ENCODE measurements around the gene ZNF497.

The ZNF497 gene

GRCh38 chr19:58332697-58333096 is 29.9 kb downstream of the ZNF497 start:
- no peak for TF ChIP-seq CTCF (IDR thresholded peaks at IDR 0.05; ENCODE audit: extremely low read depth, missing control alignments)

GRCh38 chr19:58330458-58330857 is 32.1 kb downstream of the ZNF497 start:
- no peak for DNase-seq (ENCODE audit: low spot score)
- TF ChIP-seq CTCF (IDR thresholded peaks at IDR 0.05; ENCODE audit: extremely low read depth, missing control alignments) = no peak

More at GRCh38 chr19:58332697-58333096, 29.9 kb downstream of the ZNF497 start:
- DNase-seq (ENCODE audit: low spot score) = no peak

- DNase-seq (ENCODE audit: low spot score) = no peak
Observed at GRCh38 chr19:58328999-58329398, 33.6 kb downstream of the ZNF497 start.

GRCh38 chr19:58326914-58327726 is 35.4 kb downstream of the ZNF497 start, which contains the start of gene ZSCAN22:
Gene ZSCAN22, plus strand, starts transcription at chr19:58326994. Its CDS starts 7,809 bp downstream, at chr19:58334803.
- peak; percentile 92 for DNase-seq (ENCODE audit: low spot score)
- TF ChIP-seq CTCF (IDR thresholded peaks at IDR 0.05; ENCODE audit: extremely low read depth, missing control alignments) = no peak

More at GRCh38 chr19:58328999-58329398, 33.6 kb downstream of the ZNF497 start:
- no peak for TF ChIP-seq CTCF (IDR thresholded peaks at IDR 0.05; ENCODE audit: extremely low read depth, missing control alignments)

GRCh38 chr19:58326501-58326913 is 36.0 kb downstream of the ZNF497 start:
- no peak for DNase-seq (ENCODE audit: low spot score)
- TF ChIP-seq CTCF (IDR thresholded peaks at IDR 0.05; ENCODE audit: extremely low read depth, missing control alignments) = no peak

- no peak for DNase-seq (ENCODE audit: low spot score)
- TF ChIP-seq CTCF (IDR thresholded peaks at IDR 0.05; ENCODE audit: extremely low read depth, missing control alignments) = no peak
Observed at GRCh38 chr19:58325311-58326022, 37.1 kb downstream of the ZNF497 start.

GRCh38 chr19:58319241-58319640 is 43.3 kb downstream of the ZNF497 start:
- TF ChIP-seq CTCF (IDR thresholded peaks at IDR 0.05; ENCODE audit: extremely low read depth, missing control alignments) = no peak
- no peak for DNase-seq (ENCODE audit: low spot score)

Data from GM20000 (cell line).